SH-SY5Y (cell line): ENCODE results near the gene MACF1.

Experiments
- GATA2 ChIP-seq: IDR thresholded peaks from 2 replicates; pipeline ENCODE4 v1.6.1; 2011; ENCODE audit warnings: mild to moderate bottlenecking, low read depth, low read length
- GATA3 ChIP-seq: IDR thresholded peaks from 2 replicates; pipeline ENCODE4 v1.6.1; 2011; ENCODE audit warnings: low read depth, mild to moderate bottlenecking, low read length, moderate library complexity

DNA sequence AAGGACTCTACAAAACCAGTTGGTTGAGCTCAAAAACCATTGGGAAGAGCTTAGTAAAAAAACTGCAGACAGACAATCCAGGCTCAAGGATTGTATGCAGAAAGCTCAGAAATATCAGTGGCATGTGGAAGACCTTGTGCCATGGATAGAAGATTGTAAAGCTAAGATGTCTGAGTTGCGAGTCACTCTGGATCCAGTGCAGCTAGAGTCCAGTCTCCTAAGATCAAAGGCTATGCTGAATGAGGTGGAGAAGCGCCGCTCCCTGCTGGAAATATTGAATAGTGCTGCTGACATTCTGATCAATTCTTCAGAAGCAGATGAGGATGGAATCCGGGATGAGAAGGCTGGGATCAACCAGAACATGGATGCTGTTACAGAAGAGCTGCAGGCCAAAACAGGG, 183.0 kb downstream of the MACF1 start:
- TF ChIP-seq GATA2 (no peak), GATA3 (no peak)
